ENCODE results near the gene NMB. TPM values are rescaled to one million over a fixed set of nuclear protein-coding genes. Genes with fewer than 3 reads are reported as not detected.

NMB gene
- polyA plus RNA-seq, 3 donors: 4.6 to 6.7 (median 5.3) TPM

DNA sequence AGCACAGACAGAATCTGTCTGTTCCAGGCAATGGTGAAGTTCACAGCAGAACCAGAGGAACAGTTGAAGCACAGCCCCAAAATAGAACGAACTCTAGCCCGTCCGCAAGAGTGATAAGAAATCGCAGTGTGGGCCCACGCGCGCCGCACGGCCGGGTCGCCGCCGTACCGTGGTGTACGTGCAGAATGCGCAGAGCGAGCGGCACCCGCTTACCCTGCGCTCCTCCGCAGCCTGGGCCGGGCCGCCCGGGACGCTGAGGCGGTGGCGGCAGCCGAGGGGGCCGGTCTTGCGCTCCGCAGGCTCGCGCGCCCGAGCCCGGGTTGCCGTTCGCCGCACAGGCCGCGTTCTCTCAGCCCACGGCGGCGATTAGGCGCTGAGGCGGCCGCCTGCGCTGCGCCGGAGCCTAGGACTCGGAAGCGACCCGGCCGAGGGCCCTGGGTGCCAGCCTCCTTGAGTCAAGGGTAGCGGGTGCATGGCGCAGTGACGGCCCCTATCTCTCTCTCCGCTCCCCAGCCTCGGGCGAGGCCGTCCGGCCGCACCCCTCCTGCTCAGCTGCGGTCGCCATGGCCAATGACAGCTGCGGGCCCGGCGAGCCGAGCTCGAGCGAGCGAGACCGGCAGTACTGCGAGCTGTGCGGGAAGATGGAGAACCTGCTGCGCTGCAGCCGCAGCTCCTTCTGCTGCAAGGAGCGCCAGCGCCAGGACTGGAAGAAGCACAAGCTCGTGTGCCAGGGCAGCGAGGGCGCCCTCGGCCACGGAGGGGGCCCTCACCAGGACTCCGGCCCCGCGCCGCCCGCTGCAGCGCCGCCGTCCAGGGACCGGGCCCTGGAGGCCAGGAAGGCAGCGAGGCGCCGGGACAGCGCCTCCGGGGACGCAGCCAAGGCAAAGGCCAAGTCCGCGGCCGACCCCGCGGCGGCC, 24.4 kb downstream of the NMB start:
- peak in 8 of 11 donors; percentile 44 to 68 (median 60) for DNase-seq (ENCODE audit: extremely low read depth in 1 of 11, low read depth in 9 of 11, low spot score in 4 of 11)

DNA sequence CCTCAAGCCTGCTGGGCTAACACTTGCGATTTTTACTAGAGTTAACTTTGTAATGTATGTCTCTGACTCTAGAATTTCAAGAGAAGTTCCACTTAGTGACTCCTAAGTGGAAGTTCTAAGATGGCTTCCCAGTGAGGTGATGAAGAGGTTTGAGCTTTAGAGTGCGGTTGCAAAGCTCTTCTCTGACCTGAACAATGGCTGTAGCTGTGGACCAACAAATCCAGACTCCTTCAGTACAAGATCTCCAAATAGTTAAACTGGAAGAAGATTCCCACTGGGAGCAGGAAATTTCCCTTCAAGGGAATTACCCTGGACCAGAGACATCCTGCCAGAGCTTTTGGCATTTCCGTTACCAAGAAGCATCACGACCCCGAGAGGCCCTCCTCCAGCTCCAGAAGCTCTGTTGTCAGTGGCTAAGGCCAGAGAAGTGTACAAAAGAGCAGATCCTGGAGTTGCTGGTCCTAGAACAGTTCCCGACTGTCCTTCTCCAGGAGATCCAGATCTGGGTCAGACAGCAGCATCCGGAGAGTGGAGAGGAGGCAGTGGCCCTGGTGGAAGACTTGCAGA, 26.2 kb downstream of the NMB start:
- DNase-seq (ENCODE audit: extremely low read depth in 1 of 11, low read depth in 9 of 11, low spot score in 4 of 11): no peak

DNA sequence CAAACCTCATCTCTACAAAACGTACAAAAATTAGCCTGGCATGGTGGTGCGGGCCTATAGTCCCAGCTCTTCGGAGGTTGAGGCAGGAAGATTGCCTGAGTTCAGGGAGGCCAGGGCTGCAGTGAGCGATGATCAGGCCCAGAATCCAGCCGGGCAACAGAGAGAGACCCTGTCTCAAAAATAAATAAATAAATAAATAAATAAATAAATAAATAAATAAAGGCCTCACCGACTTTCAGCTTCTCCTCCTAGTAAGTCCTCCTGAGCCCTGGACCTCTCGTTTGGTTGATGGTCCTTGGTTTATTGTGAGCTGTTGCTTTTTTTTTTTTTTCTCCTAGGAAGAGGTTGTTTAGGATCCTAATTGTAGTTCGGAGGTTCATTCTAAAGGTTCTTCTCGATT, 29.0 kb downstream of the NMB start:
- no peak for DNase-seq (ENCODE audit: extremely low read depth in 1 of 11, low read depth in 9 of 11, low spot score in 4 of 11)

DNA sequence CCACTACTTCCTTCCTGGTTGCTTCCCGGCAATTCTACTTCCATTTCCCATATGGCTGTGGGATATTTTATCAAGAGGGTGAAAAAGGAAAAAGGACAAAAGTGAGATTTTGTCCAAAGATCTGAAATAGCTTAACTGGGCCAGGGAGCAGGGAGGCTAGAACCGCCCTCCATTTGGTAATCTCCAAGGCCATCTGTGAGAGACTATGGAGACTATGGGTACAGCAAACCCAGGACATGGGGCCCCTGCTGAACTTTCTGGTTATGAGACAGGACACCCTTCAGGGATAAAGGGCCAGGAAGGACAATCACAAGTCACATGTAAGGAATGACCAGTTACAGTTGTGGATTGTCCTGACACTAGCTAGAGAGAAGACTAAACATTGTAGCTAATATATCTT, 32.9 kb downstream of the NMB start:
- no peak for DNase-seq (ENCODE audit: extremely low read depth in 1 of 11, low read depth in 9 of 11, low spot score in 4 of 11)

DNA sequence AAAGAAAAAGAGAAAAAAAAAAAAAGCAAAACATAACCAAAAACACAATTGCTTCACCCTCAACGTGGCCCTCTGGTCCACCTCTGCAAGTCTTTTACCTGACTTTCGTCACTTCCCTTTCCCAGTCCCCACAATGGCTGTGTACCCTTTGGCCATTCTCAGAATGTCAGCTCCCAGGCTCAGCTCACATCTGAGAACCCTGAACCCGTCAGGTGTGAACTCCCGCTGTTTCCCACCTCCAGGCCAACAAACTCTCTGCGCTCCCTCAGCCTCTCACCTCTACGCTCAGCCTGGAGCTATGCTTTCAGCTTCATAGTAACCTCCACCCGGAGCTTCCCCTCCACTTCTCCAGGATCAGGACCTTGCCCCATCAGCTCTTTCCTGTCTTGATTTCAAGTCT, 33.6 kb downstream of the NMB start:
- DNase-seq (ENCODE audit: extremely low read depth in 1 of 11, low read depth in 9 of 11, low spot score in 4 of 11): no peak

DNA sequence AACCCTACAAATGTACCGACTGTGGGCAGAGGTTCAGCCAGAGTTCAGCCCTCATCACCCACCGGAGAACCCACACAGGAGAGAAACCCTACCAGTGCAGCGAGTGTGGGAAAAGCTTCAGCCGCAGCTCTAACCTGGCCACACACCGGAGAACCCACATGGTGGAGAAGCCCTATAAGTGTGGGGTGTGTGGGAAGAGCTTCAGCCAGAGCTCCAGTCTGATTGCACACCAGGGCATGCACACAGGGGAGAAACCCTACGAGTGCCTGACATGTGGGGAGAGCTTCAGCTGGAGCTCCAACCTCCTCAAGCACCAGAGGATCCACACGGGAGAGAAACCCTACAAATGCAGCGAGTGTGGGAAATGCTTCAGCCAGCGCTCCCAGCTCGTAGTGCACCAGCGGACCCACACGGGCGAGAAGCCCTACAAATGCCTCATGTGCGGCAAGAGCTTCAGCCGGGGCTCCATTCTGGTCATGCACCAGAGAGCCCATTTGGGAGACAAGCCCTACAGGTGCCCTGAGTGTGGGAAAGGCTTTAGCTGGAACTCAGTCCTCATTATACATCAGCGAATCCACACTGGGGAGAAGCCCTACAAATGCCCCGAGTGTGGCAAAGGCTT, 36.5 kb downstream of the NMB start:
- DNase-seq (ENCODE audit: extremely low read depth in 1 of 11, low read depth in 9 of 11, low spot score in 4 of 11): no peak

DNA sequence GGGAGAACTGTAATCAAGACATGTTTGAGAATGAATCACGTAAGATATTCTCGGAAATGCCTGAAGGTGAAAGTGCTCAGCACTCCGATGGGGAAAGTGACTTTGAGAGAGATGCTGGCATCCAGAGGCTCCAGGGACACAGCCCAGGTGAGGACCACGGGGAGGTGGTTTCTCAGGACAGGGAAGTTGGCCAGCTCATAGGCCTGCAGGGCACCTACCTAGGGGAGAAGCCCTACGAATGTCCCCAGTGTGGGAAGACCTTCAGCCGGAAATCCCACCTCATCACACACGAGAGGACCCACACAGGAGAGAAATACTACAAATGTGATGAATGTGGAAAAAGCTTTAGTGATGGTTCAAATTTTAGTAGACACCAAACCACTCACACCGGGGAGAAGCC, 37.4 kb downstream of the NMB start:
- DNase-seq (ENCODE audit: extremely low read depth in 1 of 11, low read depth in 9 of 11, low spot score in 4 of 11): no peak

DNA sequence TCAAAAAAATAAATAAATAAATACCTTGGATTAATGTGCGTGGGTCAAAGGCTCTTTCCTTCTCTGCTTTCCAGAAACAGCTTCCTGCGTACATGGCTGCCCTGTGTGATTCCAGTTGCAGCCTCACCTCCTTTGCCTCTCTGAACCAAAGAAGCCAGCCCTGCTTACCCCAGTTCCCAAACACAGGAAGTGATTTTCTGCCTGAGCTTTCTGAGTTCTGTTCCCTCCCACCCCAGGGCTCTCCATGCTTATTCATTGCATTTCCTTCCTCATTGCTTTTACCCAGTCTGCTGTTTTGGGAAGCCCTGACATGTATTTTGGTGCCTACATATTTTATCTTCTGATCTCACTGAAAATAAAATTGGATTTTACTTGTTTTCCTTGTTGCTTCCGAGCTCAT, 41.8 kb downstream of the NMB start:
- no peak for DNase-seq (ENCODE audit: extremely low read depth in 1 of 11, low read depth in 9 of 11, low spot score in 4 of 11)

DNA sequence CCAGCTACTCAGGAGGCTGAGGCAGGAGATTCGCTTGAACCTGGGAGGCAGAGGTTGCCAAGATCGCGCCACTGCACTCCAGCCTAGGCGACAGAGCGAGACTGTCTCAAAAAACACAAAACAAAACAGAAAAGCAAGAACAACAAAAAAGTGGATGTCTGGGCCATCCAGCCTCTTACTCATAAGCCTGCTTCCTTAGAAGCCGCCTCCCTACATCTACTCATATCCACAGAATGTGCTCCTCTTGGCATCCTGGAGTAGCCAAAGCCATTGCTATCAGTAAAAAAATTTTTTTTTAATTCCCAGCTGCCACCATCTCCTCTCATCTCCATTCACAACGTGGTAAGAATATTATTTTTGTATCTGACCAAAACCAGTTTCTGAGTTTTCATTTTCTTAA, 46.4 kb downstream of the NMB start:
- no peak for DNase-seq (ENCODE audit: extremely low read depth in 1 of 11, low read depth in 9 of 11, low spot score in 4 of 11)

DNA sequence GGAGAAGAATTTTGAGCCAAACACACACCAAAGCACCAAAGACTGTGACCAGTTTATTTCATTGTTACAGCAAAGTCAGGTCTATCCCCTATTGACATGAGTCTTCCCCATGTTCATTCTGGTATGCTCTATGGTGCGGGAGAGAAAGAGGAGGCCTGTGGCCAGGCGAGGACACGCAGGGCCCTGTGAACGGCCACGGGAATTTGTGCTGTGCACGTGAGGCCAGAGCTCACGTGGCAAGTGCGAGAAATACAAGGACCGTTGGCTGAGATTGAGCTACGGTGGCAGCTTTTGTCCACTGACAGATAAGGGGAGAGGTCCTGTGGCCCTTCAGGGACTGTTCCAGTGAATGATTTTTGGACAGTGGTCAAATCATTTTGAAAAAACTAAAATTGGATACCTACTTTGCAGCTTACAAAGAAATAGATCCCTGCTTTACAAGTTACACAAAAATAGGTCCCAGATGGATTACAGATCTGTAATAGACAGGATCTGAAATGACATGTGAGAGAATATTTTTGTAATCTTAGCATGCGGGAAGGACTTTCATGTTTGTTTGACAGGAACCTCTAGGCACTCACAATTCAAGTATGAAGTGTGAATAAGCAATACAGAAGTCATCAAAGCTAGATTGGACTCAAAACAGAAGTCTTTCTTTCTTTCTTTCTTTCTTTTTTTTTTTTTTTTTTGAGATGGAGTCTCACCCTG, 48.0 kb downstream of the NMB start:
- DNase-seq (ENCODE audit: extremely low read depth in 1 of 11, low read depth in 9 of 11, low spot score in 4 of 11): no peak

DNA sequence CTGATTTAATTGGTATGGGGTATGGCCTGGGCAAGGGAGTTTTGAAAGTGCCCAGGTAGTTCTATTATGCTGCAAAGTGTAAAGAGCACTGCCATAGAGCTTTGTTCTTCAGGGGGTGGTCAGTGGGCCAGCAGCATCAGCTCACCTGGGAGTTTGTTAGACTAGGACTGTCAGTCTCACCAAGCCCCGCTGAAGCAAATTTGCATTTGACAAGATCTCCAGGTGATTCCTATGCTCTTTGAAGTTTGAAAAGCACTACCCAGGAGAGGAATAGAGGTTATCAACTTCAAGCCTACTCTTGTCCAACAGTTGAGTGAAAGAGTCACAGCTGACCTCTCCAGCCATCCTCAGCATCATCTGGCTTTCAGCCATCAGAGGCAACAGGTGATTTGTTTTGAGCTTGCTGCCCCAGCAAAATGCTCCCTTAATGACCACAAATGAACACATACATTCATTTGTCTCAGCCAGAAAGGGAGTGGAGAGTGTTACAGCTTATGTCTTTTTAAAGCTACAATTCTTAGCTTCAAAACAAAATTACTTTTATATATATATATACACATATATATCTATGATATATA, 49.2 kb downstream of the NMB start:
- DNase-seq (ENCODE audit: extremely low read depth in 1 of 11, low read depth in 9 of 11, low spot score in 4 of 11): no peak

DNA sequence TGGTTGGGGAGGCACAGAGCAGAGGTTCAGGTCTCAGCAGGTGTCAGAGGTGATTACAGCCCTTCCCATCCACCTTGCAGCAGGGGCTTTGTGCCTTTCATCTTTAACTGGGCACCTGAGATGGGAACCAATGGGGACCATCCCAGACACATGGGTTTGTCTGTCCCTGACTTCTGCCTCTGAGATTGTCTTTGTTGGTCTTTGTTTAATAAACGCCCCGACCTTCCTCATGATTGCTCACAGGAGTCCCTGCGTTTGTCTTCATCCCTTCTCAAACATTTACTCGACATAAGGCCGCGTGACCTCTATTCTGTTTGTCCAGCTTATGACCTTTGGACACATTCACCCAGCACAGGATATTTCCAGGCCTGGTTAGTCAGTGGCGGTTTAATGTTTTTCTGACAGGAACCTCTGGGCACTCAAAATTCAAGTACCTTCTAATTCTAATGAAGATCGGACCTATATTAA, 51.3 kb downstream of the NMB start:
- no peak for DNase-seq (ENCODE audit: extremely low read depth in 1 of 11, low read depth in 9 of 11, low spot score in 4 of 11)

DNA sequence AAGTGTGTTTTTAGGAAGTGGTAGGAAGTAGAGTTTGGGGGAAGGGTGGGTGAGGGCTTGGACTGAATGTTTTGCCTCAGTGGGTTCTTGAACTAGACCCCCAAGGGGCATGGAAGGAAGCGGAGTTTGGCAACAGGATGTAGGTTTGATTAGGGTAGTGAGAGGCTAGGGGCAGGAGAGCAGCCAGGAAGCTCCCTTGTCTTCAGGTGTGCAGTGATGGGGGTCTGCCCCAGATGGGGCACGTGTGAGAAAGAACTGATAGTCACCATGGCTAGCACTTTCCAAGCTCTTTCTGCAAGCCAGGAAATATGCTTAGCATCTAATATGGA, 52.5 kb downstream of the NMB start:
- DNase-seq (ENCODE audit: extremely low read depth in 1 of 11, low read depth in 9 of 11, low spot score in 4 of 11): no peak

Other genes with a start within 250 kb of the NMB start
- 10 to 100 TPM; 28.3 to 30.9 (median 29.4) TPM for gene ZSCAN2, start 57.2 kb downstream of the NMB start, polyA plus RNA-seq (ENCODE audit: insufficient read length in 3 of 3)
- 10 to 100 TPM; 39.2 to 56.1 (median 42.1) TPM for gene WDR73, start 3.9 kb downstream of the NMB start, polyA plus RNA-seq (ENCODE audit: insufficient read length in 3 of 3)
- gene SEC11A, start 57.9 kb upstream of the NMB start, polyA plus RNA-seq (ENCODE audit: insufficient read length in 3 of 3): 100 to 1,000 TPM; 233 to 301 (median 271) TPM
- 10 to 100 TPM; 27.7 to 31.6 (median 31.4) TPM for gene ZNF592, start 90.4 kb upstream of the NMB start, polyA plus RNA-seq (ENCODE audit: insufficient read length in 3 of 3)
- 10 to 100 TPM; 17.4 to 27.1 (median 18.0) TPM for gene ALPK3, start 159.2 kb upstream of the NMB start, polyA plus RNA-seq (ENCODE audit: insufficient read length in 3 of 3)
- gene SLC28A1, start 226.5 kb upstream of the NMB start, polyA plus RNA-seq (ENCODE audit: insufficient read length in 3 of 3): 10 to 100 TPM in 1 of 3 donors, 1 to 10 TPM in 2; 6.8 to 10.3 (median 7.2) TPM

Data from renal cortex interstitium (tissue), 11 donors.